ENCODE results near the gene SYT2.
"Not testable (repeated sequence)": the region's sequence is repeated elsewhere in the genome, so short reads cannot be mapped to it uniquely, and the experiment has no call there.

SYT2 gene

GRCh38 chr1:202588503-202589189 is 121.6 kb downstream of the SYT2 start:
- no peak for DNase-seq

GRCh38 chr1:202587859-202588485 is 122.3 kb downstream of the SYT2 start:
- no peak for DNase-seq

GRCh38 chr1:202586871-202587270 is 123.4 kb downstream of the SYT2 start:
- no peak for DNase-seq

GRCh38 chr1:202586018-202586821 is 124.0 kb downstream of the SYT2 start:
- DNase-seq: no peak

- no peak for DNase-seq
Measured at GRCh38 chr1:202585590-202585933, 124.7 kb downstream of the SYT2 start.

- DNase-seq: no peak
Measured at GRCh38 chr1:202584707-202585589, 125.3 kb downstream of the SYT2 start.

- not testable (repeated sequence) for DNase-seq
Measured at GRCh38 chr1:202582350-202582749, 127.9 kb downstream of the SYT2 start.

- no peak for DNase-seq
Measured at GRCh38 chr1:202580619-202581018, 129.6 kb downstream of the SYT2 start.

- DNase-seq: no peak
Measured at GRCh38 chr1:202579806-202580205, 130.4 kb downstream of the SYT2 start.

GRCh38 chr1:202578565-202578964 is 131.7 kb downstream of the SYT2 start:
- DNase-seq: no peak

- no peak for DNase-seq
Measured at GRCh38 chr1:202578001-202578504, 132.2 kb downstream of the SYT2 start.

- no peak for DNase-seq
Measured at GRCh38 chr1:202577381-202577780, 132.9 kb downstream of the SYT2 start.

- no peak for DNase-seq
Measured at GRCh38 chr1:202576816-202577215, 133.4 kb downstream of the SYT2 start.

GRCh38 chr1:202575918-202576653 is 134.2 kb downstream of the SYT2 start:
- no peak for DNase-seq

GRCh38 chr1:202572867-202573266 is 137.4 kb downstream of the SYT2 start:
- no peak for DNase-seq

- DNase-seq: no peak
Measured at GRCh38 chr1:202571719-202572339, 138.4 kb downstream of the SYT2 start.

GRCh38 chr1:202569393-202570322 is 140.6 kb downstream of the SYT2 start:
- DNase-seq: no peak

- no peak for DNase-seq
Measured at GRCh38 chr1:202568826-202569225, 141.4 kb downstream of the SYT2 start.

- no peak for DNase-seq
Measured at GRCh38 chr1:202568410-202568809, 141.8 kb downstream of the SYT2 start.

- DNase-seq: no peak
Measured at GRCh38 chr1:202567738-202568137, 142.5 kb downstream of the SYT2 start.

Data from T1000 (cell line).